NCI-H2107 treated with DMSO at 0.1 percent for 48 hours (cell line): ENCODE measurements around the gene SCARB1.

ENCODE experiments used
- DNase-seq: peaks from one replicate; lab custom pipeline; 2025; ENCODE audit not compliant: unreplicated experiment; lab: John Stamatoyannopoulos, UW

SCARB1 gene

GRCh38 chr12:124778411-124778810 lies 85.3 kb downstream of the SCARB1 start:
- no peak for DNase-seq

GRCh38 chr12:124777399-124778372 lies 86.0 kb downstream of the SCARB1 start:
- DNase-seq, result no peak

- no peak for DNase-seq
Observed at GRCh38 chr12:124776125-124776513, 87.5 kb downstream of the SCARB1 start.

- no peak for DNase-seq
Observed at GRCh38 chr12:124774462-124775167, 89.0 kb downstream of the SCARB1 start.

GRCh38 chr12:124774054-124774461 lies 89.6 kb downstream of the SCARB1 start:
- no peak for DNase-seq

- DNase-seq, result no peak
Observed at GRCh38 chr12:124772289-124773170, 91.1 kb downstream of the SCARB1 start.

GRCh38 chr12:124771462-124772288 lies 92.0 kb downstream of the SCARB1 start:
- peak; percentile 70 for DNase-seq

- DNase-seq, result no peak
Observed at GRCh38 chr12:124770728-124771127, 92.9 kb downstream of the SCARB1 start.

GRCh38 chr12:124769881-124770512 lies 93.7 kb downstream of the SCARB1 start:
- DNase-seq, result no peak

- DNase-seq, result no peak
Observed at GRCh38 chr12:124769163-124769530, 94.5 kb downstream of the SCARB1 start.

- no peak for DNase-seq
Observed at GRCh38 chr12:124768452-124769162, 95.1 kb downstream of the SCARB1 start.

GRCh38 chr12:124767066-124767821 lies 96.4 kb downstream of the SCARB1 start:
- peak; percentile 17 for DNase-seq

GRCh38 chr12:124766727-124767065 lies 97.0 kb downstream of the SCARB1 start:
- no peak for DNase-seq

GRCh38 chr12:124765581-124766489 lies 97.8 kb downstream of the SCARB1 start:
- no peak for DNase-seq

- DNase-seq, result no peak
Observed at GRCh38 chr12:124764870-124765580, 98.6 kb downstream of the SCARB1 start.

GRCh38 chr12:124764451-124764850 lies 99.2 kb downstream of the SCARB1 start:
- DNase-seq, result no peak

- no peak for DNase-seq
Observed at GRCh38 chr12:124763594-124763979, 100.1 kb downstream of the SCARB1 start.
